Upper lobe of left lung (tissue), 4 donors: ENCODE measurements around the gene GFOD2.

Source experiments
- CTCF ChIP-seq, 6 experiments: fragments of 450-650 bp in 4 of 6; fragments of 200-600 bp in 2 of 6; sonication (generic) in 2 of 6; IDR thresholded peaks; one replicate each; pipeline ENCODE4 v1.5.1; 2016 to 2019; ENCODE audit warnings: antibody characterized with exemption in 6 of 6
- EP300 ChIP-seq, 4 donors: sonication (generic); formaldehyde crosslinking; IDR thresholded peaks; one replicate each; pipeline ENCODE4 v1.5.1; 2017; ENCODE audit warnings: antibody characterized with exemption in 4 of 4, control low read depth in 2 of 4

GRCh38 chr16:67749436-67750078 is 30.4 kb upstream of the GFOD2 start:
- TF ChIP-seq CTCF (IDR thresholded peaks at IDR 0.05): no peak
- no peak for TF ChIP-seq EP300 (IDR thresholded peaks at IDR 0.05)
